RPMI8226 (cell line): Measurements from ENCODE around the gene KISS1R.
A peak's percentile ranks its signal among the peaks of the same experiment; 100 is the strongest.

Experiments used
- DNase-seq: peaks from one replicate; pipeline ENCODE4 v3.0.0-alpha.2; 2015

Gene KISS1R

DNA sequence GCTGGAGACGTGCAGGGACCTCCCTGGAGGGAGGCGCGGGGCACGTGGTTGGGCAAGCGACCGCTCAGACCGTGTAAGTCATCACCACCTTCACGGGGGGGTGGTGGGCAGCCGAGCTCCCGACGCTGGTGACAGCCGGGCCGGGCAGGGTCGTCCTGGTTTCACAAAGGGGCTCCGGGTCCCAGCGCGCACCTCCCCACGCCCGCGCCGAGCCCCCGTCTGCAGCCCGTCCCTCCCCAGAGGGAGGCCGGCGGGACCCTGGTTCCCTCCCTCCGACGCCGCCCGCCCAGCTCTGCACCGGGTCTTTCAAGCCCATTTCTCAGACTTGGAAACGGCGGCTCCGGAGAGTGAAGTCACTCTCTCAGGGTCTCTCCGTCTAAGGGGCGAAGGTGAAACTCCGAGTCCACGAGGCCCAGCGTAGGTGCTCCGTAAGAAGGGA is 8.0 kb downstream of the KISS1R start:
- peak; percentile 81 for DNase-seq

DNA sequence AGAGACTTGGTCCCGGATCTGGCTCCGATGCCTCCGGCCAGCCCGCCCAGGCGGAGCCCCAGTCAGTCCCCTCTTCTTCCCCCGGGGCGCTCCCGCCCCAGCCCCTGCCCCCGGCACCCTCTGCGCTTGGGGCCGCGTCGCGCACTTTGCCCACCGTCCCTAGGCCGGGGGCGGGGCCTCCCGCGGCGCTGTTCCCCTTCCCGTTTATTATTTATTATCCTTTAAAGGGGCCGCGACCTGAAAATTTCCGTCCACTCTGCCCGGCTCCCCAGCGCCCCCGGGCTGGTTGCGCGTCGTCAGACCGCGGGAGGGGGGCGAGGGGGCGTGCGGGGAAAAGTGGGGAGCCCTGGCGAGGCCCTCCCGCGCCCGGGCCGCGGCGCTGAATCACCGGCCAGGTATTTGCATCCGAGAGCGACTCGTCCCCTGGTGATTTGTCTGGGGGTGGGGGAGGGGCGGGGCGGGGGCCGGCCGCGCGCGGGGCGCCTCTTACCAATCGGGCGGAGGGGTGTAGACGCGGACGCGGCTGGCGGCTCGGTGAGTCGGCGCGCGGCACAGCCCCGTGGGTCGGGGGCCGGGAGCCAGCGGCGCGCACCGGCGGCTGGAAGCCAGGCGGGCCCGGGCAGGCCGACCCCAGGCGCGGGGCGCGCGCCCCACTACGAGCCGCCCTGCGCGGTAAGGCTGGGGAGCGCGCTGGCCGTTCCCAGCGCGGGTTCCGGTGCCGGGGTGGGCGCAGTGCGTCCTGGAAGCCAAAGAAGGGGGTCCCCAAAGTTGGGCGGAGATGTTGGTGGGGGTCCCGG is 8.6 kb downstream of the KISS1R start, which contains the start of gene ARID3A:
Gene ARID3A, plus strand, starts transcription at position 510 of the 797 bp plus-strand sequence. CDS start 3,494 bp downstream, outside the sequence.
- peak; percentile 91 for DNase-seq

DNA sequence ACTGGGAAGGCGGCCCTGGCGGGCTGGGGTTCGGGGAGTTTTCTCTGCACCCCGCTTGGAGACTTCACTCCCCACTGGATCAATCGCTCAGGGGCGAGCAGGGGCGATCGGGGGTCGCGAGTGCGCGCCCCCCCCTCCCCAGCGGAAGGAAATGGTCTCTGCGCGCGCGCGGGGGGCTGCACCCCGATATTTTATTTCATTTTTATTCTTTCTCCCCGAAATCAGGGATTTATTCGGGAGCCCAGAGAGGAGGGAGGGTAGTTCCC is 9.1 kb downstream of the KISS1R start:
- DNase-seq: no peak

DNA sequence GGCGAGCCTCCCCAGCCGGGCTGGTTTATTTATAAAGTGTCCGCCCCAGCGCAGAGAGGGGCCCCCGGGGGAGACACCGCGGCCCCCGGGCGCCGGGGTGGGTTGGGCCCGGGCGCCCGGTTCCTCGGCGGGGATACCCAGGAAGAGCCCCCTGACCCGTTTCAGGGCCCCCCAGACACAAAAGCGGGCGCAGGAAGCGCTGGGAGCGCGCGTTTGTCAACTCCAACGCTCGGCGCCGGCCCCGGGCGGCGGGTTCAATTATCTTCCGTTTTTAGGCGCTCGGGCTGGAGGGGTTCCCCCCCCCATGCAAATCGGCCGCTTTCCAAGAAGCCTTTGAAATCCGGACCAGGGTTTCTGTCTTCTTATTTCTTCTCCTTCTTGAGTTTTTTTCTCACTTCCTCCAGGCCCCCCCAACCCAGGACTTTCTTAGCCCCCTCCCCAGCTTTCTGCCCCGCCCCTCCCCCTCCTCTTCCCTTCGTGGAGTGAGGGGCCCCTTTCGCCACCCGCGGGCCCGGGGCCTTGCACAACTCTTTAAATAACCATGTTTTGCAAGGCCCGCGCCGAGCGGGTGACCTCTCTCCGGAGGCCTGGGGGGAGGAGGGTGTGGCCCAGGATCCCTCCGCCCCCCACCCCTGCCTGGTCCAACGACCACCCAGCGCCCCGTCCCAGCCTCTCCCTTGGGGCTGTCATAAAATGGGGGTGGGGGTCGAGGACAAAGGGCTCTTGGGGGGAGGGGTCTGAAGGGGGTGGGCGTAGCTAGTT is 9.6 kb downstream of the KISS1R start:
- DNase-seq: peak; percentile 81

DNA sequence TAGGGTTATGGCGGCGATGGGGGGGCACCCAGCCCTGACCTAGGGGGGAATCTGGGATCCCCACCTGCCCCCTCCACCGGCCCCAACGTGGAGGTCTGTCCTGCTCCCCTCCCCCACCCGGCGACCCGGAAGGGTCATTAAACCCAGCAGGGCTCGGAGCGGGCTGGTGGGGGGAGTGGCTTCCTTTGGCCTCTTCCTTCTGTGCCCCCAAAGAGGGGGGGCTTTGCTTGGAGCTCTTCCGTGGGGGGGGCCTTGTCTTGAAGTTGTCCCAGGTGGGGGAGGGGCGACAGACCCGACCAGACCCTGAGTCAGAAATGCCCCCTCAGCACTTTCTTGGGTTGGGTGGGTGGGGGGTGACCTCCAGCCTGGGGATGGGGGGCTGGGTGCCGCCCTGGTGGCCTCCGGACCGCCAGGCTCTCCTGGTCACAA is 10.2 kb downstream of the KISS1R start:
- DNase-seq: no peak

DNA sequence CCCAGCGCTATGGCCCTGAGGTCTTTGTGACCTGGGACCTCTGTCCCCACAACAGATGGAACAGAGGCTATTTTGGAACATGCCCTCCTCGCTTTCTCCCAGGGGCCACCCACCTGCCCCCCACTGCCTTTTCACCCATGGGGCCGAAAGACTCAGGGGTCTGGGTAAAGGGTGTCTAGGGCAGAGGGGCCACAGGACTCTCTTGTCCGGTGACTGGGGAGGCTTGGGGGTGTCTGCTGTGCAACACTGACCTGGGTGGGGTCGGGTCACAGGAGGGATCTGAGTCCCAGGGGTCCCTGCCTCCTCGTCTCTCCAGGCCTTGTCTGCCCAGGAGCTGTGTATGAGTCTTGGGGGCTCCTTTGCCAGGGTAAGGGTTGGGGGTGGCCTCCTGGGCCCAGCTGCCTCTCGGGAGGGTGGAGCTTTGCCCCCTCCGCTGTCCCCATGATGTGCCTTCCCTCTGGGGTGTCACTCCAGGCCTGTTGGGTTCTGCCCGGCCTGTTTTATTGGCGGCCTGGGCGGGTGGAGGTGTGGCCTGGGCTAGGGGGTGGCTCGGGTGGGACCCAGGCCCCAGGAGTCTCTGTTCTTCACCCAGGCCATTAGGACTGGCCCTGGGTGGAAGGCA is 10.8 kb downstream of the KISS1R start:
- DNase-seq: no peak

DNA sequence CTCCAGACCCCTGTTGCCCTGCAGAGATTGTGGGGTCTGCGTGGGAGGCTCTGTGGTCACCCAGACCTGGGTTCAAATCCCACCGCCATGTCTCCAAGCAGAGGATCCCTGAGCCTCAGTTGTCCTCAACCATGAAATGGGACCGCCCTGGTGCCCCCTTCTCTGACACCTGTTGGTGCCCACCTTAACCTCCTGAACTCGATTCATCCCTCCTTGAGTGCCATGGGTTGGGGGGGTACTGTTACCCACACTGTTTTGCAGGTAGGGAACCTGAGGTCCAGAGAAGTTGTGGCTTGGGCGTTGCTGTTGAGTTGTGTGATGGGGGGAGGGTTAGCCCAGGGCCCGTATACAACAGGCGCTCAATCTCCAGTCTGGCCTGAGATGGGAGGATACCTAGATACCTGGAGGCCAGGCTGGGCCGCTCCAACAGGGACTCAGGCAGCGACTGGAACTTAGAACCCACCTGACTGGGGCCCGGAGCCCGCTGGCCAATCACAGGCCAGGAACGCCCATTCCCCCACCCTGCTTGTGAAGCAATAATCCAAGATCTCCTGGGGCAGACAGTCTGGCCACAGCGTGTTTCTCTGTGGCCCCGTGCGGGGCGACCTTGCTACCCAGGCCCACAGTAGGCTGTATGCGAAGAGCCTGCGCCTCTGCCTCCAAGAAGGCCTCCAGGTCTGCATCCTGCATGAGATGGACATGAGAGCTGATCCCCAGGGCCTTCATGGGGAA is 11.5 kb downstream of the KISS1R start:
- no peak for DNase-seq

DNA sequence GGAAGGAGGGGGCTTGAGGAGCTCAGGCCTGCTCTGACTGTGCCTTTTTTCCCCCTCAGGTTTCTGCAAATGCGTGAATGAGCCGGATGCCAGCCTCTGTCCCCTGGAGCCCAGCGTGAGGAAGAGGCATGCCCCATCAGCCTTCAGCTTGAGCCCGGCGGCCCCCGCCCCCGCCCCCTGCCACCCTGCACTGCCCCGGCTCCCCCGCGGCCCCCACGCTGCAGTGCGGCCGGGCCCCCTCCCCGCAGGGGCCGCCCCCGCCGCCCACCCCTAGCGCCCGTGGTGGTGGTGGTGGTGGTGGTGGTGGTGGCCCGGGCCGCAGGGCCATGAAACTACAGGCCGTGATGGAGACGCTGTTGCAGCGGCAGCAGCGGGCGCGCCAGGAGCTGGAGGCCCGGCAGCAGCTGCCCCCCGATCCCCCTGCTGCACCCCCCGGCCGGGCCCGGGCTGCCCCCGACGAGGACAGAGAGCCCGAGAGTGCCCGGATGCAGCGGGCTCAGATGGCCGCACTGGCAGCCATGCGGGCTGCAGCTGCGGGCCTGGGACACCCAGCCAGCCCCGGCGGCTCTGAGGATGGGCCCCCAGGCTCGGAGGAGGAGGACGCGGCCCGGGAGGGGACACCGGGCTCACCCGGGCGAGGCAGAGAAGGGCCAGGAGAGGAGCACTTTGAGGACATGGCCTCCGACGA is 12.2 kb downstream of the KISS1R start:
- no peak for DNase-seq

DNA sequence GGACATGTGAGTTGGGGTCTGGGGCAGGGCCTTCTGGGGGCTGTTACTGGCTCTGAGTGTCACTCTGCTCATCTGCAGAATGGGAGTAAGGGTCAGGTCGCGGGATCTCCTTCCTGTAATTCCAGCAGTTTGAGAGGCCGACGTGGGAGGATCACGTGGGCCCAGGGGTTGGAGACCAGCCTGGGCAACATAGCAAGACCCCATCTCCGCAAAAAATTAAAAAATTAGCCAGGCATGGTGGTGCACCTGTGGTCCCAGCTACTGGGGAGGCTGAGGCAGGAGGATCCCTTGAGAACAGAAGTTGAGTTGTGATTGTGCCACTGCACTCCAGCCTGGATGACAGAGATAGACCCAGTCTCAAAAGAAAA is 12.7 kb downstream of the KISS1R start:
- no peak for DNase-seq

DNA sequence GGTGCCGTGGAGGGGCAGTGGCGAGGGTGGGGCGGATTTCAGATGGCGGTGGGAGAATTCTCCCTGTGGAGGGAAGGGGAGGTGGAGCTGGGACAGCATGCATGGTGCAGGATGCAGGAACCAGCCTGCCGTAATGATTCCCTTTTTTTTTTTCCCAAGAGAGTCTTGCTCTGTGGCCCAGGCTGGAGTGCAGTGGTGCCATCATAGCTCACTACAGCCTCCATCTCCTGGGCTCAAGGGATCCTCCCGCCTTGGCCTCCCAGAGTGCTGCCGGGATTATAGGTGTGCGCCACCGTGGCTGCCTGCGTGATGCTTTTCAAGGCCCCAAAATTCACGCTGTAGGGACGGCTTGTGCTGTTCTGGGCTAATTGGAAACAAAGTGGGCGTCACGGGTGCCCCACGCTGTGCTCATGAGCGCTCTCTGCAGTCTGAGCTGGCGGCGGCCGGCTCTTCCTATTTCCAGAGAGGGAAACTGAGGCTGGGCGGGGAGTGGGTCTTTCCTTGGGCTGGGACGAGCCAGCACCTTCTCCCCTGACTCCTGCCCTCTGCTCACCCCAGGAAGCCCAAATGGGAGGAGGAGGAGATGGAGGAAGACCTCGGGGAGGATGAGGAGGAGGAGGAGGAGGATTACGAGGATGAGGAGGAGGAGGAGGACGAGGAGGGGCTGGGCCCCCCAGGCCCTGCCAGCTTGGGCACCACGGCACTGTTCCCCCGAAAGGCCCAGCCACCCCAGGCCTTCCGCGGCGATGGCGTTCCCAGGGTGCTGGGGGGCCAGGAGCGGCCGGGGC is 14.9 kb downstream of the KISS1R start:
- no peak for DNase-seq

DNA sequence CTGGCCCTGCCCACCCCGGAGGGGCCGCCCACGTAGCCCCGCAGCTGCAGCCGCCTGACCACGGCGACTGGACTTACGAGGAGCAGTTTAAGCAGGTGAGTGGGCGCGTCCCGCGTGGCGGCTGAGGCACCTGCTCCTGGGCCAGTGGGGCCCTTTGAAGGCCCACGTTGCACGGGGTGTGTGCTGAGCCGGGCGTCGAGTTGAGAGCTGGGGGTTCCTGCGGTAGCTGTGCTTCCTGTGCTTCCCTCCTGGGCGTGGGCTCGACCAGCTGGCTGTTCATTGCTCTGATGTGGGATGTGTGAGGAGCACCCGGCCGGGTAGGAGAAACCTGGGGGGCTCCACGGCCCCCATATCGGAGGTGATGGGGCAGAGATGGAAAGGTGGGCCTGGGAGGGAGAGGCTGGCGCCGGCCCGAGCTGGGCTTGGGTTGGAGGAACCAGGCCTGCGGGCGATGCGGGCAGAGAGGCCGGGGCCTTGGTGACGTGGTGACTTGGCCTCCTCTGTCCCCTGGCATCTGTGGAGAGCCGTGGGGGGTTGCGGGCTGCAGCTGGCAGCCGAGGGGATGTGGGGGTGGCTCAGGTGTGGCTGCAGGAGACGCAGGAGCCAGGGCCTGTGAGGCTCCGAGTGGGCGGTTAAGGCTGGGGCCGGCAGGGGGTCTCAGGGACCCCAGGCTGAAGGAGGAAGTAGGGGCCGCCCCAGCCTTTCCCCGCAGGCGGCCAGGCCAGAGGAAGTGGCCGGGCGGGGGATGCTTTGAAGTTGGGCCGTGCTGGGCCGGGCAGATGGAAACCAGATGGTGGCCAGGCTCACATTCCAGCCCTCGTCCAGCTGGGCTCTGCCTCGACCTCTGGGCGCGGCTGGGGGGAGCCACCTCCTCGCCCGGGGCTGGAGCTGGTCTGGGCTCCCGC is 15.8 kb downstream of the KISS1R start:
- DNase-seq: no peak

DNA sequence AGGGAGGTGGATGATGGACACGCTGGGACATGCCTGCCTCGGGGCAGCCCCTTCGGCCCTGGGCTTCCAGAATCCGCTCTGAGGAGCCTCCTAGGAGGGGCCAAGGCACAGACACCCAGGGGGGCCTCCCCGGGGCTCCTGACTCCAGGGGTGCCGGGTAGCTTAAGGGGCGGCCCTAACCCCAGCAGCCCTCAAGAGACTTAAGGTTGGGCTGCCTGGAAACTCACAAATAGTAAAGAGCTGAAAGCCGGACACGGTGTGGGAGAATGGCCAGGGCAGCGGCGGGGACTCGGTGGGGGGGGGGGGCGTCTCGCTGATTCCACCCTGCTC is 16.4 kb downstream of the KISS1R start:
- no peak for DNase-seq

DNA sequence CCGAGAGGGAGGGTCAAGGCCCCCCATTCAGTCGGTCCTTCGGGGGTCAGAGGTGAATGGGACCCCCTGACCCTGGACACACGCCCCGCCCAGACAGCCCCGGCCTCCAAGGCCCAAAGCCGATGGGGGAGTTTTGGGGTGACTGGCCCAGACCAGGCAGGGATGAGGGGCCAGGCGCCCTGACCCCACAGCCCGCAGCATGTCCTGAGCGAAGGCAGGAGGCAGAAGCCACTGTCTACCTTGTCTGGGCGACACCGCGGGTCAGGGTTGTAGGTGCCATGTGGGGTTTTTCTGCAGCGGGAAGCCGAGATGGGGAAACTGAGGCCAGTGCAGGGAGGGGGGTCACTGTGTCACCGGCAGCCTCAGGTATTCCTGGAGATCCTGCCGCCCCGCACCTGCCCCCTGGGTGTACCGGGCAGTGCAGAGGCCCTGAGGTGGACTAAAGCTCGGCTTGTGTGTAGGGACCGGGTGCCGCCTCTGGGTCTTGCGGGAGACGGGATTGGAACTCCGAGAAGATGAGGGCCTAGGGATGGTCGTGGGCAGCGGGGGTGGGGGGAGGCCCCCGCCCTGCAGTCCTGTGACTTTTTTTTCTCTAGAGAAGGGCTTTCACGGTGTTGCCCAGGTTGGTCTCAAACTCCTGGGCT is 17.2 kb downstream of the KISS1R start:
- DNase-seq: no peak

DNA sequence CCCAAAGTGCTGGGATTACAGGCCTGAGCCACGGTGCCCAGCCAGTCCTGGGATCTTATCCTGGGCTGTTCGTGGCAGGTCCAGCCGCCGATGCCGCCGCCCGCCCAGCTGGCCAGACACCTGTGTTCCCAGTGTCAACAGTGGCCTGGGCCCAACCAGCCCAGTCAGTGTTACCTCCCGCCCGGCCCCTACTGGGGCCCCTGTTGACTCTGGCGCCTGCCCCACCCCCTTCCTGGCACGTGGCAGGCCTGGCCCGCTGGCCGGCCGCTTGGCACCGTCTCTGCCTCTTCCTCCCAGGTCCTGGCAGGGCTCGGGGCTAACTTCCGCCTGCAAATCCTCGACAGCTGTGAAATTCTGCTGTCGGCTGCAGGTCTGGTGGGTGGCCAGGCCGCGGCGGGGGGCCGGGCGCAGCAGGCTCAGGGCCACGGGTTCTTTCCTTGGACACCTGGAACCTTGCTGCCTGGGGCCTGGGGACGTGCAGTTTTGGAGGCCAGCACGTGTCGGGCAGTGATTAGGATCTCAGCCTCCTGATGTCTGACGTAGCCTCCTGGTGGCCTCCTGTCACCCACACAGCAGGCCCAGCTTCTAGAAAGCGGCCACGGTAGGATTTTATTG is 17.8 kb downstream of the KISS1R start:
- no peak for DNase-seq

DNA sequence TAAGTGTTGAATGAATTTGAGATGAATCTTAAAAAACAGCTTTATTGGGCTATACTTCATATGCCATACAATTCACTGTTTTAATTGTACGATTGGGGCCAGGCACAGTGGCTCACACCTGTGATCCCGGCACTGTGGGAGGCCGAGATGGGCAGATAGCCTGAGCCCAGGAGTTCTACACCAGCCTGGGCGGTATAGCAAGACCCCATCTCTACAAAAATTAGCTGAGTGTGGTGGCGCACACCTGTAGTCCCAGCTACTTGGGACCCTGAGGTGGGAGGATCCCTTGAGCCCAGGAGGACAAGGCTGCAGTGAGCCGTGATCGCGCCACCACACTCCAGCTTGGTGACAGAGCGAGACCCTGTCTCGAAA is 19.0 kb downstream of the KISS1R start:
- no peak for DNase-seq

DNA sequence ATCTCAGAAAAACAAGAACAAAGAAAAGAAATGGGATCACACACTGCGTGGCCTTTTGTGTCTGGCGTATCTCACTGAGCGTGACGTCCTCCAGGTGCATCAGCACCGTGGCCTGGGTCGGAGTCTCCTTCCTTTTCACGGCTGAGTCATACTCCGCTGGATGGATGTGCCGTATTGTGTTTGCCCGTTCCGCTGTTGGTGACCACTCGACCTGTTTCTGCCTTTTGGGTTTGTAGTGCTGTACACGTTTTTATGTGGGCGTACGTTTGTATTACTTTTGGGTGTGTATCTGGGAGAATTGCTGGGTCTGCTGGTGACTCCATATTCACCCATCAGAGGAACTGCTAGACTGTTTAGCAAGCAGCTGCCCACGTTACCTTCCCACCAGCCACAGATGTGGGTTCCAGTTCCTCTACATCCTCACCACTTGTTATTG is 20.1 kb downstream of the KISS1R start:
- DNase-seq: no peak

DNA sequence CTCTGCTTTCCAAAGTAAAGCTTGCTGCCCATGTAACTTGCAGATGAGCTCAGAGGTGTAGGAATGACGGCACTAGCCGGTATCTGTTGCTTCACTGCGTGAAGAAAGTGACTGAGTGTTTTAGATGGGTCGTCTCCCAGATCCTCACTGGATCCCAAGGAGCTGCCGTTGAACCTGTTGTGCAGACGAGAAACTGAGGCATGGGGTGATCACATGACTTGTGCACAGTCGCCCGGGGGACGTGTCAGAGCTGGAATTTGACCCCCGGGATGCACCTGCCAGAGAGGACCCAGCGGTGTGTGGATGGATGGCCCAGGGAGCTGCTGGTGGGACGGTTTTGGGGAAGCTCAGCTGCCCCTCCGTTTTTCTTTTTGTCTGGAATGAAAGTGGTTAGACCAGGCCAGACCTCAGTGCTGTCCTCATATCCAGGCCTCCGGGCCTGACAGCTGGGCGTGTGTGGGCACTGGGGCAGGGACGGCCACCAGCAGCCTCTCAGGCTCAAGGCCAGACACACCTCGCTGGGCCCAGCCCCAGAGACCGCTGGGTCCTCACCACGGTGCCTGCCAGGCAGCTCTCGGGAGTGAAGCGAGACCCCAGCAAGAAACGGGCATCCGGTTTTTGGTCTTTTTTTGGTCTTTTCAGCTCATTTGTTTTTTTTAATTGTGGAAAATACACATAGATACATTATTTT is 21.2 kb downstream of the KISS1R start:
- DNase-seq: no peak

DNA sequence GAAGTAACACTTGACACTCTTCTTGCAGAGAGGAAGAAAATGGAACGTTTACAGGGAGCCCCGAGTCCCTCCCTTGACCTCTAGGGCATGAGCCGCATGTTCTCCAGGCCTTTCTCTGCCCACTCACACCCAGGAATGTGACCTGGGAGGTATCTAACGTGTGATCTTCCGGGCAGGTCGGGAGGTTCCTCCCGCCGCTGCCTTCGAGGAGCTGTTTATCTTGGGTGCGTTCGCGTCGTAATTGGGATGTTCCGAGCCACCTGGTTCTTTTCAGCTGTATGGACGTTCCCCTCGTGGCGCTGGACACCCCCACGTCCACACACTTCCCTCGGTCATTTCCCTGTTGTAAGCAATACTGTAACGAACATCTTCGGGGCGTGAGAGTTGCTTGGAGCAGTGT is 22.3 kb downstream of the KISS1R start:
- no peak for DNase-seq

DNA sequence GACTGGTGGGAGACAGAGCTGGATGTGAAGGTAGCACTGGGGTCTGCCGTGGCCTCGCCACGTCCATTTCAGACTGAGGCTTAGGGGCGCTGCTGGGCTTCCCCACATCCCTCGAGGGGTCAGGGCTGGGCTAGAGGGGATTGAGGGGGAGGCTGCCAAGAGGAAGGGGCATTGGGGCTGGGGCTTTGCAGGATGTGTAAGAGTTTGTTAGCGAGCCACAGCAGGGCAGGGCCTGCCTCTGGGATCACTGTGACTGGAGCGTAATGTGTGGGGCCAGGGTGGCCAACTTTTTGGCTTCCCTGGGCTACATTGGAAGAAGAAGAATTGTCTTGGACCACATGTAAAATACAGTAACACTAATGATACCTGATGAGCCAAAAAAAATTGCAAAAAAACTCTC is 22.8 kb downstream of the KISS1R start:
- DNase-seq: no peak
